ENCODE data around the gene RERE. TPM values are rescaled to one million over a fixed set of nuclear protein-coding genes. Genes with fewer than 3 reads are reported as not detected.
A peak's percentile ranks its signal among the peaks of the same experiment; 100 is the strongest.

RERE gene
- total RNA-seq, 1 experiment from 2014 or later, result 40.6 TPM

GRCh38 chr1:8423692-8424538 is 393.5 kb downstream of the RERE start:
- CTCF ChIA-PET, result interaction anchor here (1.0 kb wide), 1 partner anchor 425 kb away, joined by 3 read pairs; no protein-coding TSS in a partner anchor
- Histone ChIP-seq H4K20me1 (ENCODE audit: insufficient read depth) (no peaks in the 10 kb centered on the region), H3K36me3 (ENCODE audit: control insufficient read depth in 1 of 2, insufficient read depth in 2 of 2, low read length in 2 of 2) (0 out of 4 replicates have a peak, but pooled peaks cover 0 to 2% of the 10 kb centered on the region in 2 experiments), H3K27me3 (ENCODE audit: insufficient read depth, low read length) (no peaks in the 10 kb centered on the region), H3K4me3 (replicated peaks in 1 of 2; ENCODE audit: low read depth in 1 of 2, low read length in 2 of 2) (peak overlapping the region; percentile 66 to 76), H2AFZ (ENCODE audit: low read depth, low read length, poor library complexity, severe bottlenecking) (no peak overlapping the region), H3K9ac (ENCODE audit: low read length) (peak overlapping the region; percentile 70), H3K79me2 (ENCODE audit: insufficient read depth, low read length) (peaks cover 9% of the 10 kb centered on the region; the same call in 1 of the 2 replicates), H3K4me2 (ENCODE audit: low read length) (peak overlapping the region; percentile 85), H3K4me1 (ENCODE audit: control insufficient read depth in 1 of 2, insufficient read depth in 2 of 2, low read length in 2 of 2) (peaks cover 17 to 25% of the 10 kb centered on the region in 2 experiments), H3K9me3 (ENCODE audit: control insufficient read depth in 1 of 2, insufficient read depth in 1 of 2, low read depth in 1 of 2, low read length in 2 of 2) (no peaks in the 10 kb centered on the region), H3K9me2 (ENCODE audit: insufficient read depth) (no peaks in the 10 kb centered on the region), H3K27ac (ENCODE audit: low read depth, low read length) (peak overlapping the region; percentile 78)
- ATAC-seq (peak; percentile 80), DNase-seq (ENCODE audit: low read depth, low spot score) (peak; percentile 36)
- TF ChIP-seq MAX (IDR thresholded peaks at IDR 0.05), result no peak; the same call in 1 of the 2 replicates
- peak; percentile 45 for TF ChIP-seq TCF7L2 (IDR thresholded peaks at IDR 0.05; ENCODE audit: borderline replicate concordance, extremely low read depth, insufficient read depth, insufficient read length)
- TF ChIP-seq POLR2A (IDR thresholded peaks at IDR 0.05; ENCODE audit: borderline replicate concordance, extremely low read depth, insufficient read depth, insufficient read length), result peak; percentile 13
- peak; percentile 22; the same call in 1 of the 2 replicates for TF ChIP-seq EGR1 (IDR thresholded peaks at IDR 0.05; ENCODE audit: low read depth)
- peak; percentile 49 for TF ChIP-seq ZFX (IDR thresholded peaks at IDR 0.05)
- TF ChIP-seq SP1 (IDR thresholded peaks at IDR 0.05; ENCODE audit: low read depth), result peak; percentile 39
- no peak for TF ChIP-seq EZH2 (IDR thresholded peaks at IDR 0.05)
- no peak for TF ChIP-seq CTCF (IDR thresholded peaks at IDR 0.05 in 2 of 3, conservative IDR thresholded peaks at IDR 0.05 in 1 of 3; ENCODE audit: borderline replicate concordance in 1 of 3, insufficient read depth in 1 of 3, low read depth in 2 of 3, low read length in 2 of 3)
- TF ChIP-seq CBX3 (IDR thresholded peaks at IDR 0.05; ENCODE audit: low read depth), result peak; percentile 68; the same call in 1 of the 2 replicates
- TF ChIP-seq POLR2AphosphoS5 (IDR thresholded peaks at IDR 0.05; ENCODE audit: low read depth, low read length), result peak; percentile 17
- no TSS peak for BruUV-seq (replicated peaks)
- intact Hi-C loops (cut with micrococcal nuclease), result loop anchor here (5.0 kb wide), 1 partner anchor 278 kb away; no protein-coding TSS in a partner anchor
- RAD21 ChIA-PET (ENCODE audit: low non-redundant PET in 1 of 2, low total read pairs in 2 of 2, uncharacterized antibody in 2 of 2, unreplicated experiment in 2 of 2), result no interaction called here
- POLR2A ChIA-PET, result interaction anchor here (0.7 kb wide), 1 partner anchor 40 kb away, joined by 5 read pairs; no protein-coding TSS in a partner anchor
